ENCODE data around the gene CEACAM18.
"Not testable (repeated sequence)": the region's sequence is repeated elsewhere in the genome, so short reads cannot be mapped to it uniquely, and the experiment has no call there.

Gene CEACAM18

GRCh38 chr19:51460164-51460992, 18.0 kb upstream of the CEACAM18 start:
- H3K4me3 ChIP-seq (ENCODE audit: low read depth, low read length), result no peak overlapping the region
- in situ Hi-C loops (cut with HindIII; ENCODE audit: low sequenced_read_pairs), result no loop called here
- TF ChIP-seq, protein P1, sequence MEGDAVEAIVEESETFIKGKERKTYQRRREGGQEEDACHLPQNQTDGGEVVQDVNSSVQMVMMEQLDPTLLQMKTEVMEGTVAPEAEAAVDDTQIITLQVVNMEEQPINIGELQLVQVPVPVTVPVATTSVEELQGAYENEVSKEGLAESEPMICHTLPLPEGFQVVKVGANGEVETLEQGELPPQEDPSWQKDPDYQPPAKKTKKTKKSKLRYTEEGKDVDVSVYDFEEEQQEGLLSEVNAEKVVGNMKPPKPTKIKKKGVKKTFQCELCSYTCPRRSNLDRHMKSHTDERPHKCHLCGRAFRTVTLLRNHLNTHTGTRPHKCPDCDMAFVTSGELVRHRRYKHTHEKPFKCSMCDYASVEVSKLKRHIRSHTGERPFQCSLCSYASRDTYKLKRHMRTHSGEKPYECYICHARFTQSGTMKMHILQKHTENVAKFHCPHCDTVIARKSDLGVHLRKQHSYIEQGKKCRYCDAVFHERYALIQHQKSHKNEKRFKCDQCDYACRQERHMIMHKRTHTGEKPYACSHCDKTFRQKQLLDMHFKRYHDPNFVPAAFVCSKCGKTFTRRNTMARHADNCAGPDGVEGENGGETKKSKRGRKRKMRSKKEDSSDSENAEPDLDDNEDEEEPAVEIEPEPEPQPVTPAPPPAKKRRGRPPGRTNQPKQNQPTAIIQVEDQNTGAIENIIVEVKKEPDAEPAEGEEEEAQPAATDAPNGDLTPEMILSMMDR (IDR thresholded peaks at IDR 0.05; ENCODE audit: low read depth, low read length), result no peak
- no peak for DNase-seq (ENCODE audit: low read depth, low spot score)

DNA sequence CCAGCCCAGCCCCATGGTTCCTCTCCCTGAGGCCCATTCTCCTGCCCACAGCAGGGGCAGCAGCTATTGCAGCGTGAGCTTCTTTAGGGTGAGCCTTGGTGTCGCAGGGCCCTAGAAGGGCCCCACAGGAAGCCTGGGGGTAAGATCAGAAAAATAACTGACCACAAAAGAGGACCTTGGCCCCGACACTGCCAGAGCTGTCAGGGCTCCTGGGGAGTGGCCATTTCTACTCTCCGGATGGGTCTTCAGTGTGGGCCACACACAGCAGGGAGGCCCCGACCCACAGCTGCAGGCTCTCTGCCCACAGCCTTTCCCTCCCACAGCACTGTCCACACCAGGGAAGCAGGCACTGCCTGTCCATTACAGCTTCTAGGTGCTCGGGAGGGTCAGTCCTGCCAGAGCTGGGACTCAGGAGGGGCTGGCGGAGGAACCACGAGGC, 16.6 kb upstream of the CEACAM18 start:
- H3K4me3 ChIP-seq (ENCODE audit: low read depth, low read length), result no peak overlapping the region
- no peak for DNase-seq (ENCODE audit: low read depth, low spot score)
- TF ChIP-seq, protein P1 (IDR thresholded peaks at IDR 0.05; ENCODE audit: low read depth, low read length), result no peak
- in situ Hi-C loops (cut with HindIII; ENCODE audit: low sequenced_read_pairs), result no loop called here

DNA sequence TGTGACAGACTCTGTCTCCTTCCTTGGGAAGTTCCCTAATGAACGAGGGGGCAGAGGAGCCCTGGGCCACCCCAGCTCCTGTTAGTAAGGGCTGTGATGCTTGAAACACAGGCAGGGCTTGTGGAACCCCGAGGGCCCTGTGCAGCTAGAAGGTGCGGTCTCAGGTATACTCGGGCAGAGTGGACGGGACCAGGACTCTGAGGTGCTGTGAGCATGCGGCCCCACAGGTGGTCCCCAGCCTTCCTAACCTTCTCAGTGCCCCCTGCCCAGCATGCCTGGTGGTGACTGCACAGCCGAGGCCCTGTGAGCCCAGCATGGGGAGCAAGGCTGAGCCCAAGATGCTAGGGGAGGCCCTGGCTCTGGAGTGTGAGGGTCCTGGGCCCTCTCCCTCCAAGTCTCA, 16.1 kb upstream of the CEACAM18 start:
- TF ChIP-seq, protein P1 (IDR thresholded peaks at IDR 0.05; ENCODE audit: low read depth, low read length), result no peak
- DNase-seq (ENCODE audit: low read depth, low spot score), result no peak
- H3K4me3 ChIP-seq (ENCODE audit: low read depth, low read length), result no peak overlapping the region
- in situ Hi-C loops (cut with HindIII; ENCODE audit: low sequenced_read_pairs), result no loop called here

DNA sequence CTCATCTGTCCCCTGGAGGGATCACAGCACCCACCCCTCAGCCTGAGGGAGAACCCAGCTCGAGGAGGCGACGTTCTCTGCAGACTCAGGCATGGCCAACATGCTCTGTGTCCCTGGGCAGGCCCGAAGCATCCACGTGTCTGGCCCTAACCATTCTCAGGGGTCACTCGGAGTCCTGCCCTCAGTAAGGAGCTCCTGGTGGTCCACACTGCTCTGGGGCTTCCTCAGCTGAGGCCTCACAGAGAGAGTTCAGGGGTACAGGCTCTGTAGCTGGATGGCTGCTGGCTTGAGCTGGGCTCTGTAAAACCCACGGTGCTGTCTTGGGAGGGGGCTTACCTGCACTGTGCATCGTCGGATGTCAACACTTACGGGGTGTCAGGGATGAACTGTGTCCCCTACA, 15.7 kb upstream of the CEACAM18 start:
- no peak overlapping the region for H3K4me3 ChIP-seq (ENCODE audit: low read depth, low read length)
- in situ Hi-C loops (cut with HindIII; ENCODE audit: low sequenced_read_pairs), result no loop called here
- TF ChIP-seq, protein P1 (IDR thresholded peaks at IDR 0.05; ENCODE audit: low read depth, low read length), result no peak
- DNase-seq (ENCODE audit: low read depth, low spot score), result no peak

DNA sequence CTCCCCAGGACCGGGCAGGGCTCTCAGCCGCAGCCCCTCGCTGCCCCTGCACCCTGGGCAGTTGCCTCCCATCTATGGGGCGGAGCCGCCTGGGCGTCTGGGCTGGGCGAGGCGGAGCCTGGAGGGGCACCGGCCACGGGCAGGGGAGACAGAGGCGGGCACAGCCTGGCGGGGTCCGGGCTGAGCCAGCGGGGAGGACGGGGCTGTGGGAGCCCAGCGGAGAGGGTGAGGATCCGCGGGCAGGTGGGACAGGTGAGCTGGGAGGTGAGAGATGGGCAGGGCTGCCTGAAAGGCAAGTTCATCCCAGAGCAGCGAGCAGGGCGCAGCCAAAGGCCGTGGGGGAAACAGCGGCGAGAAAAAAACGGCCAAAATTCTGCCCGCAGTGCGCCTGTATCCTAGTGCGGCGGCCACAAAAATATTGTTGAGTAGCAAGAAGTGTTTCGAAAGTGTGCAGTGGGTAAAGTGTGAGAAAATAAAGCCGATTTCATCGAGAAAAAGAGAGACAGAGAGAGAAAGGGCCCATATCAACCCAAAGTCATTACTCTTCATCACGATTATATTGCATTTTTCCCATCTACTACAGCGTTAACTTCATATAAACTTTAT, 14.3 kb upstream of the CEACAM18 start:
- H3K4me3 ChIP-seq (ENCODE audit: low read depth, low read length); in situ Hi-C loops (cut with HindIII; ENCODE audit: low sequenced_read_pairs): not testable (repeated sequence)

GRCh38 chr19:51466723-51467122, 11.6 kb upstream of the CEACAM18 start:
- DNase-seq (ENCODE audit: low read depth, low spot score), result no peak
- TF ChIP-seq, protein P1 (IDR thresholded peaks at IDR 0.05; ENCODE audit: low read depth, low read length), result no peak
- no peak overlapping the region for H3K4me3 ChIP-seq (ENCODE audit: low read depth, low read length)
- in situ Hi-C loops (cut with HindIII; ENCODE audit: low sequenced_read_pairs), result no loop called here

More for the DNA sequence above, 14.3 kb upstream of the CEACAM18 start:
- not testable (repeated sequence) for DNase-seq (ENCODE audit: low read depth, low spot score)
